IPS DF 6.9 (cell line): Measurements from ENCODE around the gene USP12.
A peak's percentile ranks its signal among the peaks of the same experiment; 100 is the strongest.

Source experiments
- DNase-seq: peaks from one replicate; pipeline ENCODE4 v3.0.0-alpha.2; 2013; ENCODE audit warnings: low read depth, low spot score
- H3K27ac ChIP-seq: one replicate; pipeline ENCODE4 v1.5.1; 2013; ENCODE audit warnings: low read length, control low read depth
- H3K27me3 ChIP-seq: 2 replicates; pipeline ENCODE4 v1.6.1; 2013; ENCODE audit warnings: mild to moderate bottlenecking, low read length; ENCODE audit not compliant: control insufficient read depth, insufficient read depth
- H3K36me3 ChIP-seq: 2 replicates; pipeline ENCODE4 v1.6.1; 2013; ENCODE audit warnings: low read length; ENCODE audit not compliant: control insufficient read depth, insufficient read depth
- H3K4me1 ChIP-seq: 2 replicates; pipeline ENCODE4 v1.6.1; 2013; ENCODE audit warnings: low read length; ENCODE audit not compliant: control insufficient read depth, insufficient read depth
- H3K4me3 ChIP-seq: 2 replicates; pipeline ENCODE4 v1.5.1; 2013; ENCODE audit warnings: mild to moderate bottlenecking, low read length
- H3K9me3 ChIP-seq: 2 replicates; pipeline ENCODE4 v1.6.1; 2013; ENCODE audit warnings: low read length, inconsistent platforms; ENCODE audit not compliant: control insufficient read depth, insufficient read depth
- WGBS: extraction: QIAGEN DNeasy Blood & Tissue Kit; methylation state at CpG from one replicate; pipeline ENCODE4 v1.1.7; 2013; ENCODE audit warnings: mixed read lengths, missing lambda C conversion rate; ENCODE audit not compliant: insufficient read length, insufficient coverage; 5-methylcytosine and 5-hydroxymethylcytosine counted together

The USP12 gene

DNA sequence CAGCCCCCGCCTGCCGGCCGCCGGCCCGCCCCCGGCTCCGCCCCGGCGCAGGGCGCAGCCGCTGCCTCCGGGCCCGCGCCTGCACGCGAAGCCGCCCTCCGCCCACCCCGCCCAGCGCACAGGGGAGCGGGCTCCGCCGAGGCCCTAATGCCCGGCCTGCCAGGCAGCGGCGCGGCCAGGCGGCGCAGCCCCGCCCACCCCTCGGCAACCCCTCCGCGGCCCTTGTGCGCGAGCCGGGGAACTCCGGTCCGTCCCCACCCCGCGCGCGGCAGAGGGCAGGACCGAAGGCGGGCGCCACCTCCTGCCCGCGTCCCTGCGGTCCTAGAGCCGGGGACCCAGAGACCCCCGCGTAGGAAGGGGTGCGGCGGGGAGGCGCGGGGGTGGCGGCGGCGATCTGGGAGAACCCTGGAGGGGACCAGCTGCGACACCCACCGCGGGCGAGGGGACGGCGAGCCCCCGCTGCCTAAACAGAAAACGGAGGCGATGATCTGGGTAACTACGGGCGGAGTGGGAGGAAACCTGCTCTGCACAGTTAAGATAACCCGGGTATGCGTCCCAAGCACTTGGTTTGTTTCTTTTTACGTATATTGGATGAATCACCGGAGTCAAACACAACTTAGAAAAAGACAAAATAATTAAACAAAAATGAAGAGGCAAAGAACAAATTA, 350 bp upstream of the USP12 start:
- peak overlapping the region; percentile 49; the same call in 1 of the 2 replicates for H3K4me3 ChIP-seq
- no peak overlapping the region for H3K27ac ChIP-seq
- H3K9me3 ChIP-seq, result no peaks in the 10 kb centered on the region
- peak; percentile 71 for DNase-seq
- H3K27me3 ChIP-seq, result no peaks in the 10 kb centered on the region
- H3K4me1 ChIP-seq, result peaks cover 4% of the 10 kb centered on the region; the same call in 1 of the 2 replicates
- H3K36me3 ChIP-seq, result 0 out of 2 replicates have a peak, but pooled peaks cover 2% of the 10 kb centered on the region
- WGBS, result no CpG with 5 or more reads among the region's 73 CpGs

- Histone ChIP-seq H3K9me3 (no peaks in the 10 kb centered on the region), H3K4me3 (peak overlapping the region; percentile 49), H3K27me3 (no peaks in the 10 kb centered on the region), H3K36me3 (0 out of 2 replicates have a peak, but pooled peaks cover 2% of the 10 kb centered on the region), H3K4me1 (peaks cover 4% of the 10 kb centered on the region; the same call in 1 of the 2 replicates), H3K27ac (no peak overlapping the region)
- no CpG with 5 or more reads among the region's 56 CpGs for WGBS
- peak; percentile 27 for DNase-seq
These were observed 931 bp downstream of the USP12 start for GRCh38 chr13:27170516-27171243.

DNA sequence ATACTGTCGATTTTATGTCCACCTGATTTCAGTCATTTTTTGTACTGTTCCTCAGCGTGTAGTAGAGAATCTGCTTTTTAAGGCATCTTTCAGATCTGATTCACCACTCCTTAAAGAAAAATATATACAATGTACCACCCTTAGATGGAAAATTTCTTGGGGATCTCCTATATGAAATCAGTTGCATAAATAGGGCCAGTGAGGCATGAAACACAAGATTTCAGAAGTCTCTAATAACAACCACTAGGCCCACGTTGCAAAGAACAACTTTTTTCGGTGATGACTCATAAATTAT, 1.4 kb downstream of the USP12 start:
- WGBS, result no CpG with 5 or more reads among the region's 4 CpGs
- no peak overlapping the region for H3K27ac ChIP-seq
- H3K4me1 ChIP-seq, result peaks cover 4% of the 10 kb centered on the region; the same call in 1 of the 2 replicates
- 0 out of 2 replicates have a peak, but pooled peaks cover 2% of the 10 kb centered on the region for H3K36me3 ChIP-seq
- no peak for DNase-seq
- peak overlapping the region; percentile 49 for H3K4me3 ChIP-seq
- H3K9me3 ChIP-seq, result no peaks in the 10 kb centered on the region
- no peaks in the 10 kb centered on the region for H3K27me3 ChIP-seq

GRCh38 chr13:27168906-27169657, 2.5 kb downstream of the USP12 start:
- peaks cover 4% of the 10 kb centered on the region; the same call in 1 of the 2 replicates for H3K4me1 ChIP-seq
- H3K27me3 ChIP-seq, result no peaks in the 10 kb centered on the region
- no peaks in the 10 kb centered on the region for H3K9me3 ChIP-seq
- H3K4me3 ChIP-seq, result no peak overlapping the region
- DNase-seq, result no peak
- H3K36me3 ChIP-seq, result 0 out of 2 replicates have a peak, but pooled peaks cover 2% of the 10 kb centered on the region
- no CpG with 5 or more reads among the region's 8 CpGs for WGBS
- H3K27ac ChIP-seq, result no peak overlapping the region

DNA sequence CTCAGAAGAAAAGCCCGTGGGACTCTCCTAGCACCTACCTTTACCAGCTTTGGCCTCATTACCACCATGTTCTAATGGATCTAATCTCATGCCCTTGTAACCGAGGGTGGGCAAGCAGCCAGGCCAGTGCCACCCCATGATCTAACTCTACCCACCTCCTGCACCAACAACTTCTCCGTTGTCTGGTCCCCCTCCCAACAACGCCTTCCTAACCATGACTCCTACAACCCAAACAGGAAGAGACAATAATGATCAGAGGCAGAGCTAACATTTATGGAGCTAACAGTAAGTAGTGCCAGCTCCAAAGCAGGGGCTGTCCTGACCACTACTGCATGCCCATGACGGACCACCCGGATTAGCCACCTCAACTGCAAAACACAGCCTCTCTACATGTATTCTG, 3.5 kb downstream of the USP12 start:
- no CpG with 5 or more reads among the region's 6 CpGs for WGBS
- Histone ChIP-seq H3K27ac (no peak overlapping the region), H3K4me3 (no peak overlapping the region), H3K36me3 (0 out of 2 replicates have a peak, but pooled peaks cover 2% of the 10 kb centered on the region), H3K4me1 (peaks cover 4% of the 10 kb centered on the region; the same call in 1 of the 2 replicates), H3K27me3 (no peaks in the 10 kb centered on the region), H3K9me3 (no peaks in the 10 kb centered on the region)
- DNase-seq, result no peak

DNA sequence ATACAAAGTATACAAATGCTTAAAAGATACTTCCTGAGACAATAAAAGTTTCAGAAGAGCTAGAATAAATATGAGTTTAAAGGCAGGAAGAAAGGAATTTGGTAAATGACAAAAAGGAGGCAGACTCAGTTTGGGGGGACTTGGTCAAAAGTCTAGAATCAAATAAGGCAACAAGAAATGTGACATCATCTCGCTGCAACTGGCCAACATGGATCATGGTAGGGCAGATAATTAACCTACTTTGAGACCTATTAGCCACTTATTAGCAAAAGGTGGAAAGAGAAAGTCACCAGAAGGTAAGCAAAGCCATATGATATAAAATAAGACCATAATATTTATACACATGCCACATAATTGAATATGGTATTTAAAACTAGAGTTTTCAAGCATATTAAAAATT, 5.3 kb downstream of the USP12 start:
- no CpG with 5 or more reads among the region's 1 CpG for WGBS
- Histone ChIP-seq H3K4me1 (peaks cover 4% of the 10 kb centered on the region; the same call in 1 of the 2 replicates), H3K27ac (no peak overlapping the region), H3K36me3 (0 out of 2 replicates have a peak, but pooled peaks cover 2% of the 10 kb centered on the region), H3K27me3 (no peaks in the 10 kb centered on the region), H3K4me3 (no peak overlapping the region), H3K9me3 (no peaks in the 10 kb centered on the region)
- DNase-seq, result no peak

GRCh38 chr13:27161980-27162379, 9.6 kb downstream of the USP12 start:
- Histone ChIP-seq H3K9me3 (no peaks in the 10 kb centered on the region), H3K4me1 (no peaks in the 10 kb centered on the region), H3K27me3 (no peaks in the 10 kb centered on the region), H3K4me3 (no peak overlapping the region), H3K36me3 (no peaks in the 10 kb centered on the region), H3K27ac (no peak overlapping the region)
- WGBS, result no CpG with 5 or more reads among the region's 5 CpGs
- no peak for DNase-seq

DNA sequence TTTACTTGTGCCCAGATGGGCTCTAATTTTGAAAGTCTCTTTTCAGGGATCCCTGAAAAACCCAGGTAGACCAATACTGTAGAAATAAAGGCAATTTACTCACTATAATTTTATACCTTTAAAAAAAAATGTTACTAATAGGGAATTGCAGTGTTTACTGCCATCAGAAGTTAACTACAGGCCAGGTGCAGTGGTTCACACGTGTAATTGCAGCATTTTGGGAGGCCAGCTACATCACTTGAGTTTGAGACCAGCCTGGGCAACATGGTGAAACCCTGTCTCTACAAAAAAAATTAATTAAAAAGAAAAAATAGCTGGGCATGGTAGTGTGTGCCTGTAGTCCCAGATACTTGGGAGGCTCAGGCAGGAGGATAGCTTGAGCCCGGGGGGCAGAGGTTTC, 10.2 kb downstream of the USP12 start:
- H3K36me3 ChIP-seq, result no peaks in the 10 kb centered on the region
- no CpG with 5 or more reads among the region's 2 CpGs for WGBS
- no peaks in the 10 kb centered on the region for H3K4me1 ChIP-seq
- no peak for DNase-seq
- no peak overlapping the region for H3K27ac ChIP-seq
- H3K27me3 ChIP-seq, result no peaks in the 10 kb centered on the region
- H3K9me3 ChIP-seq, result no peaks in the 10 kb centered on the region
- H3K4me3 ChIP-seq, result no peak overlapping the region

- Histone ChIP-seq H3K4me1 (no peaks in the 10 kb centered on the region), H3K27me3 (no peaks in the 10 kb centered on the region), H3K36me3 (no peaks in the 10 kb centered on the region), H3K4me3 (no peak overlapping the region), H3K27ac (no peak overlapping the region), H3K9me3 (no peaks in the 10 kb centered on the region)
- no CpG with 5 or more reads among the region's 9 CpGs for WGBS
- DNase-seq, result no peak
These were observed 10.8 kb downstream of the USP12 start for GRCh38 chr13:27160657-27161295.
